GM18907 (cell line): Measurements from ENCODE around the gene SPTSSB.

ENCODE experiments used
- ATAC-seq: cut with Tn5 transposase; IDR thresholded peaks from one replicate; pipeline ENCODE4 v1.9.1; 2021; ENCODE audit warnings: mild to moderate bottlenecking, moderate library complexity; ENCODE audit not compliant: unreplicated experiment

The SPTSSB gene

DNA sequence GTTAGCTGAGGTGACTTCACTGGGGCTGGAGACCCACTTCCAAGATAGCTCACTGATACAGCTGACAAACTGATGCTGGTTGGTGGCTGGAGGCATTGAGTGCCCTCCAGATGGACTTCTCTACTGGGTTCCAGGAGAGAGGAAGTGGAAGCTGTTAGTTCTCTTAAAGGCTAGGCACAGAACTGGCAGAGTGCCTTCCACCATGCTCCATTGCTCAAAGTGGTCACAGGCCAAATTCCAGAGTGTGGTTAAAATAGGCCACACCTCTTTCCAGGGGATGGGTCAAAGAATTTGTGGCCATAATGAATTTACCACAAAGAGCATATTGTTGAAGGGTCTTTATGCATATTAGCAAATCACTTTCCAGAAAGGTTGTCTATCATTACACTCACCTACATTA, 76.0 kb downstream of the SPTSSB start:
- no peak for ATAC-seq
